Right lobe of liver (tissue), 6 donors: Measurements from ENCODE around the gene SLC6A7. TPM values are rescaled to one million over a fixed set of nuclear protein-coding genes. Genes with fewer than 3 reads are reported as not detected.

ENCODE experiments used
- ATAC-seq, 4 donors: fragments of 200-7000 bp; cut with Tn5 transposase; one replicate each; pipeline ENCODE4 v1.9.1; 2020; ENCODE audit warnings: mild to moderate bottlenecking in 4 of 4, moderate library complexity in 4 of 4
- DNase-seq, 3 donors: peaks; one replicate each; pipeline ENCODE4 v3.0.0-alpha.2; 2020
- H3K27ac ChIP-seq, 3 donors: fragments of 200-600 bp; one replicate each; pipeline ENCODE4 v1.8.0; 2022
- H3K27me3 ChIP-seq, 2 donors: fragments of 200-600 bp; one replicate each; pipeline ENCODE4 v1.8.0; 2022
- H3K36me3 ChIP-seq, 4 donors: fragments of 200-600 bp; sonication (generic) in 1 of 4; one replicate each; pipeline versions ENCODE4 v1.5.1 to v1.8.0; 2017 to 2022; ENCODE audit warnings: control low read depth in 1 of 4
- H3K4me1 ChIP-seq, 4 donors: fragments of 200-600 bp; sonication (generic) in 1 of 4; one replicate each; pipeline versions ENCODE4 v1.5.1 to v1.8.0; 2017 to 2022; ENCODE audit warnings: control low read depth in 1 of 4
- H3K4me3 ChIP-seq, 3 donors: fragments of 200-600 bp; one replicate each; pipeline ENCODE4 v1.8.0; 2022
- H3K9me3 ChIP-seq, 4 donors: fragments of 200-600 bp; sonication (generic) in 1 of 4; one replicate each; pipeline versions ENCODE4 v1.5.1 to v1.8.0; 2017 to 2022; ENCODE audit warnings: control low read depth in 1 of 4
- POLR2A ChIP-seq: fragments of 450-650 bp; IDR thresholded peaks from one replicate; pipeline ENCODE4 v1.6.1; 2017; ENCODE audit warnings: antibody characterized with exemption, mild to moderate bottlenecking
- WGBS: methylation state at CpG from one replicate; pipeline ENCODE4 v1.1.6; 2018; ENCODE audit warnings: low coverage, low lambda C conversion rate; ENCODE audit not compliant: insufficient coverage; ENCODE audit errors: missing lambda C conversion rate; 5-methylcytosine and 5-hydroxymethylcytosine counted together
- intact Hi-C, 2 donors: fragments of 100-400 bp; cut with DNase I; formaldehyde crosslinking; loops; one replicate each; pipeline versions ENCODE4 v1.11.2 to v1.14.1; 2022
- long read RNA-seq: library from polyadenylated mRNA; unstranded; transcript quantifications from one replicate; pipeline ENCODE4 v2.0.0, GENCODE V29; 2019
- total RNA-seq, 6 experiments: library from RNA; depleted of rRNA in 2 of 6; stranded (reverse); fragments of >200 nt in 2 of 6; fragmentation: NEBNext Ultra II Directional in 3 of 6; extraction: Animal tissue kit (Norgen Biotek cat#: 25700) in 3 of 6; gene quantifications; one replicate each; pipeline versions ENCODE4 v1.1.0 to v1.2.4, GENCODE V29; 2016 to 2023
- TF ChIP-seq, protein P1 (sequence below), 4 donors: fragments of 200-600 bp in 3 of 4; fragments of 450-650 bp in 1 of 4; IDR thresholded peaks; one replicate each; pipeline versions ENCODE4 v1.5.1 to v1.8.0; 2016 to 2022; ENCODE audit warnings: antibody characterized with exemption in 4 of 4, mild to moderate bottlenecking in 2 of 4
- donor health status: DM: no; HTN: yes; CAD: no.
- donor health status: DM: no; HTN: no; CAD: no.
- donor health status: DM: no; HTN: no; CAD: no.
- donor health status: DM: no; HTN: yes; CAD: no.
- donor health status: DM: no; HTN: yes; CAD: no.

The SLC6A7 gene
- total RNA-seq: not detected
- long read RNA-seq: 0 reads

DNA sequence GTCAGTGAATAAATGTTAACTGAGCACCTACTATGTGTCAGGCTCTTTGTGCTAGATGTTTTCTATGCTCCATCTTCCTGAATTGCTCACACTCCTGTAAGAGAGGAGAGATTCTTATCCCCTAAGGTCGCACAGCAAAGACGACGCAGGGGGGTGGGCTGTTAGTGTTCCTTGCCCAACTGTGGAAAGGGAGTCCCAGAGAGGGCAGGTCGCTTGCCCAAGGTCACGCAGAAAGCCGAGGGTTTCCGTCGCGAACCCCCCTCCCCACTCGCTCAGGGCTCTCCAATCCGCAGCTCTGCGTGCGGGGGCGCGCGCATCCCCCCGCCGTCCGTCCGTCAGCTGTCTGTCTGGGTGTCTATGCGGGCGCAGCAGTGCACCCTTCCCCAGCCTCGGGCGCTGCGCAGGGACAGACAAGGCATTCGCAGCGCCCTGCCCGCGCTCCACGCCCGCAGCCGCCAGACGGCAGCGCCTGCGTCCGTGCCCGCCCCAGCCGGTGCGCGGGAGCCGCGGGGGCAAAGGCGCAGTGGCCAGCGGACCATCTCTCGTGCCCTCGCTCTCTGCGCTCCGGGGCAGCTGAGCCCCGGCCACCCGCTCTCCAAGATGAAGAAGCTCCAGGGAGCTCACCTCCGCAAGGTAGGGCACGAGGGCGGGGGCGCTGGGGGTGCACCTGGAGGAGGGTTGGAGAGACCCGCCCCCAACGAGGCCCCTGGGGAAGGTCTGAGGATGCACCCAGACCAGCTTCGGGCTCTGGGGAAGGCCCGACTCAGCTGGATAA, at the start of gene SLC6A7:
Gene SLC6A7 (plus strand): TSS at position 335 of the 775 bp plus-strand sequence. CDS start 266 bp downstream, at position 601.
- peaks cover 0 to 13% (median 6%) of the 10 kb centered on the region in 4 donors for H3K4me1 ChIP-seq
- H3K27ac ChIP-seq: no peak within 1 kb of the TSS
- no peak within 1 kb of the TSS for H3K4me3 ChIP-seq
- intact Hi-C loops: no loop called here
- no peaks in the 10 kb centered on the region for H3K36me3 ChIP-seq
- 17% methylated on average over 13 of the region's 58 CpGs for WGBS
- DNase-seq: no peak
- no peaks in the 10 kb centered on the region for H3K9me3 ChIP-seq
- no peak for ATAC-seq
- no peaks in the 10 kb centered on the region for H3K27me3 ChIP-seq
- TF ChIP-seq POLR2A: no peak
- TF ChIP-seq, protein P1, sequence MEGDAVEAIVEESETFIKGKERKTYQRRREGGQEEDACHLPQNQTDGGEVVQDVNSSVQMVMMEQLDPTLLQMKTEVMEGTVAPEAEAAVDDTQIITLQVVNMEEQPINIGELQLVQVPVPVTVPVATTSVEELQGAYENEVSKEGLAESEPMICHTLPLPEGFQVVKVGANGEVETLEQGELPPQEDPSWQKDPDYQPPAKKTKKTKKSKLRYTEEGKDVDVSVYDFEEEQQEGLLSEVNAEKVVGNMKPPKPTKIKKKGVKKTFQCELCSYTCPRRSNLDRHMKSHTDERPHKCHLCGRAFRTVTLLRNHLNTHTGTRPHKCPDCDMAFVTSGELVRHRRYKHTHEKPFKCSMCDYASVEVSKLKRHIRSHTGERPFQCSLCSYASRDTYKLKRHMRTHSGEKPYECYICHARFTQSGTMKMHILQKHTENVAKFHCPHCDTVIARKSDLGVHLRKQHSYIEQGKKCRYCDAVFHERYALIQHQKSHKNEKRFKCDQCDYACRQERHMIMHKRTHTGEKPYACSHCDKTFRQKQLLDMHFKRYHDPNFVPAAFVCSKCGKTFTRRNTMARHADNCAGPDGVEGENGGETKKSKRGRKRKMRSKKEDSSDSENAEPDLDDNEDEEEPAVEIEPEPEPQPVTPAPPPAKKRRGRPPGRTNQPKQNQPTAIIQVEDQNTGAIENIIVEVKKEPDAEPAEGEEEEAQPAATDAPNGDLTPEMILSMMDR (IDR thresholded peaks at IDR 0.05): no peak

DNA sequence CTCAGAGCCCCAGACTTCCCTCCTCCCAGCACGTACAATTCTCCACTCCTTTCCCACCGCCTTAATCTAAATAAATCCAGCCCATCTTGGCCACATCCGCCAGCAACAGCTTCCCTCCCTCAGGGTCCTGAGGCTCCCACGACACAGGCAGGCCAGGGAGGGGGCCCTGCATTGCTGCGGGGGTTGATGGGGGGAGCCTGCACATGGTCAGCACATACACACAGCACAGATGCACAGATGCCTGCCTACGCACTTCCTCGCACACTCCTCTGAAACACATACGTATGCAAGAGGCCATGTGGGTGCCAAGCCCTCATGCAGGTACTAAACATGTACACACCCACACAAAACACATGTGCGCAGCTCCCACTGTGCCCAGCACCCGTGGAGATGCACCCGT, 49.0 kb upstream of the SLC6A7 start:
- H3K4me1 ChIP-seq: peaks cover 0 to 67% (median 31%) of the 10 kb centered on the region in 4 donors
- H3K4me3 ChIP-seq: no peak overlapping the region
- H3K36me3 ChIP-seq: no peaks in the 10 kb centered on the region
- DNase-seq (no peak), ATAC-seq (no peak)
- H3K27me3 ChIP-seq: no peaks in the 10 kb centered on the region
- TF ChIP-seq, protein P1 (IDR thresholded peaks at IDR 0.05): no peak
- TF ChIP-seq POLR2A: no peak
- H3K9me3 ChIP-seq: no peaks in the 10 kb centered on the region
- H3K27ac ChIP-seq: peak overlapping the region; percentile 78 to 98 (median 93)
- intact Hi-C loops: no loop called here
- 52% methylated on average over 6 of the region's 11 CpGs for WGBS

DNA sequence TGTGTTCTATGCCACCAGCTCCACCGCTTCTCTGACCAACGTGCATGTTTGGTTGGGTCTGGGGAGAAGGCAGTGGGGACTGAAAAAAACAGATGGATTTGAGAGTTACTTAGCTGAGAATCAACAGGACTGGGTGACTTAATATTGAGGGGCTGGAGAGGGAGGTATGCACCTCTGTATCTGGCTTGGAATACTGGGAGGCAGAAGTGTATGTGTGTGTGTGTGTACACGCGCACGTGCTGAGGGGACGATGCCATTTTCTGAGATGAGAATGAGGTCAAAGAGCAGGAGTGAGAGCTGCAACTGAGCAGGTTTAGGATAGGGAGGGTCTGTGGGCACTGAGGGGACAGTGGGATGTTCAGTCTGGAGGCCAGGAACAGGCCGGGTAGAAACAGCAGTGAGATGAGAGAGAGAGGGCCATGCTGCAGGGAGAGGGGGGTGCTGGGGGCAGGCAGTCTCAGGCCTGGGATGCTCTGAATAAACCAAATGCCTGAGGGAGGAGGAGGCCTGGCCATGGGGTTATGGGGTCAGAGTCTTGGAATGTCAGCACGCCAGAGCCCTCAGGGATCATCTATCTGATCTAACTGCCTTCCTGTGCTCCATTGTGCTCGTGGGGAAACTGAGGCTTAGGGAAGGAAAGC, 48.2 kb upstream of the SLC6A7 start:
- no peaks in the 10 kb centered on the region for H3K9me3 ChIP-seq
- no peaks in the 10 kb centered on the region for H3K36me3 ChIP-seq
- peak overlapping the region; percentile 42 to 78 (median 61) for H3K27ac ChIP-seq
- TF ChIP-seq POLR2A: no peak
- TF ChIP-seq, protein P1 (IDR thresholded peaks at IDR 0.05): no peak
- H3K4me1 ChIP-seq: peaks cover 0 to 59% (median 27%) of the 10 kb centered on the region in 4 donors
- ATAC-seq (no peak), DNase-seq (no peak)
- intact Hi-C loops: no loop called here
- 58% methylated on average over 7 of the region's 9 CpGs for WGBS
- H3K4me3 ChIP-seq: no peak overlapping the region
- H3K27me3 ChIP-seq: no peaks in the 10 kb centered on the region

DNA sequence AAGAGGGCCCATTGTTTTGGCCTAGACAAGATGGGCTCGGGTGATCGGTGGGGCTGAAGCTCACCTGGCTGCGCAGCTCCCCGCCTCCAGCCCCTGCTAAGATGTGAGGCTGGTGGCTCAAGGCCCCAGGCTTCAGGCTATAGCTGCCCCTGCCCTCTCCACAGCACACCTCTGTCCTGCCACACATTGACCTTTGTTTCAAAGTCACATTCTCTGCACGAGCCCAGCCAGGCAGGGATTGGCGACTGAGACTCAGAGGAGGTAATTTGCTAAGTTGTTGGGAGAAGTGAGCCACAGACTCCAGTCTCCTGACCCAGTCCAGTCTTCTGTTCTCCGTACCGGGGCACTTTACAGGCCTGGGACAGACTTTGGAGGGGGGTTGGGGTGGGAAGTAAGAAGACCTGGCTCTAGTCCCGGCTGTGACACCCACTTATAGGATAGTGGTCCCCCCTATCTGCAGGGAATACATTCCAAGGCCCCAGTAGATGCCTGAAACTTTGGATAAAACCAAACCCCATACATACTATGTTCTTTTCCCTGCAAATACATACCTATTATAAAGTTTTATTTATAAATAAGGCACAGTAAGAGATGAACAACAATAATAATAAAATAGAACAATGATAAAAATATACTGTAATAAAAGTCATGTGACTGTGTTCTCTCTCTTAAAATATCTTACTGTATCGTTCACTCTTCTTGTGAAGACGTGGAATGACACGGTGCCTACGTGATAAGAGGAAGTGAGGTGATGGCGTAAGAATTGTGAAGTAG, 47.5 kb upstream of the SLC6A7 start:
- peak; percentile 12 to 60 (median 47) for ATAC-seq
- H3K4me3 ChIP-seq: no peak overlapping the region
- H3K27ac ChIP-seq: peak overlapping the region; percentile 42 to 77 (median 61)
- intact Hi-C loops: no loop called here
- DNase-seq: peak in 2 of 3 donors; percentile 74 to 76
- H3K4me1 ChIP-seq: peaks cover 0 to 53% (median 24%) of the 10 kb centered on the region in 4 donors
- H3K36me3 ChIP-seq: no peaks in the 10 kb centered on the region
- whole genome bisulfite sequencing: 53% methylated on average over 10 of the region's 14 CpGs
- TF ChIP-seq, protein P1 (IDR thresholded peaks at IDR 0.05): no peak
- no peak for TF ChIP-seq POLR2A
- no peaks in the 10 kb centered on the region for H3K9me3 ChIP-seq
- H3K27me3 ChIP-seq: no peaks in the 10 kb centered on the region
